Heart left ventricle (tissue), 13 donors: ENCODE data around the gene UMODL1.

ENCODE experiments used
- POLR2A ChIP-seq, 2 donors: fragments of 450-650 bp; IDR thresholded peaks; one replicate each; pipeline ENCODE4 v1.6.1; 2017; ENCODE audit warnings: antibody characterized with exemption in 2 of 2, mild to moderate bottlenecking in 2 of 2, moderate library complexity in 2 of 2
- TF ChIP-seq, protein P1 (sequence below), 12 donors: fragments of 200-600 bp; sonication (generic) in 4 of 12; IDR thresholded peaks; one replicate each; pipeline versions ENCODE4 v1.5.0 to v1.8.0; 2018 to 2022; ENCODE audit warnings: antibody characterized with exemption in 12 of 12, mild to moderate bottlenecking in 5 of 12
- donor health status: ischemic (EF 13 %, LVEDD 7.1; RV severe dilation, severe dysfunction).
- donor health status: DM: no; HTN: yes; CAD: no.
- donor health status: DM: no; HTN: no; CAD: no.
- donor health status: ischemic (EF 25% LVEDD 6.9; RV normal size, moderate dysfunction).
- donor health status: ischemic (EF 25% LVEDD 5.7; RV mildly dilated, moderate dysfunction).
- donor health status: ischemic (EF 35%, LVEDD 5.7; RV mildly dilated, moderate dysfunction).
- donor health status: nonischemic (EF 11% LVEDD 7.7; RV severe dilation, severe dysfunction).
- donor health status: DM: yes; HTN: yes; CAD: no.
- donor health status: PGD.
- donor health status: ischemic (EF 29% LVEDD 5.4; RV normal size, mild dysfunction).
- donor health status: nonischemic (EF 23%, LVEDD 6.1; RV moderate dilation, normal function).

DNA sequence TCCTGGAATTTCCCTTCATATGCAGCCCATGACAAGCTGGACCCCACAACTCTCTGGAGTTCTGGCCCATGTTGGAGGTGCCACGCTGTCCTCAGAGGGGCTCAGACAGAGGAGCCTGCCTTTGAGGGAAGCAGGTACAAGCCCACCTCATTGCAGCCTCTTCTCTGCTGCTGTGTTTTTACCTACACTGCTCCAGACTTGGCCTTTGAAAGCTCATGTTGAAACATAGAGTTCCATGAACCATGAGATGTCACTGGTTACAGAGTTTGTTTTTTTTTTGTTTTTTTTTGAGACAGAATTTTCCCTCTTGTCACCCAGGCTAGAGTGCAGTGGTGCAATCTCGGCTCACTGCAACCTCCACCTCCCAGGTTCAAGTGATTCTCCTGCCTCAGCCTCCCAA is 38.9 kb upstream of the UMODL1 start:
- TF ChIP-seq, protein P1, sequence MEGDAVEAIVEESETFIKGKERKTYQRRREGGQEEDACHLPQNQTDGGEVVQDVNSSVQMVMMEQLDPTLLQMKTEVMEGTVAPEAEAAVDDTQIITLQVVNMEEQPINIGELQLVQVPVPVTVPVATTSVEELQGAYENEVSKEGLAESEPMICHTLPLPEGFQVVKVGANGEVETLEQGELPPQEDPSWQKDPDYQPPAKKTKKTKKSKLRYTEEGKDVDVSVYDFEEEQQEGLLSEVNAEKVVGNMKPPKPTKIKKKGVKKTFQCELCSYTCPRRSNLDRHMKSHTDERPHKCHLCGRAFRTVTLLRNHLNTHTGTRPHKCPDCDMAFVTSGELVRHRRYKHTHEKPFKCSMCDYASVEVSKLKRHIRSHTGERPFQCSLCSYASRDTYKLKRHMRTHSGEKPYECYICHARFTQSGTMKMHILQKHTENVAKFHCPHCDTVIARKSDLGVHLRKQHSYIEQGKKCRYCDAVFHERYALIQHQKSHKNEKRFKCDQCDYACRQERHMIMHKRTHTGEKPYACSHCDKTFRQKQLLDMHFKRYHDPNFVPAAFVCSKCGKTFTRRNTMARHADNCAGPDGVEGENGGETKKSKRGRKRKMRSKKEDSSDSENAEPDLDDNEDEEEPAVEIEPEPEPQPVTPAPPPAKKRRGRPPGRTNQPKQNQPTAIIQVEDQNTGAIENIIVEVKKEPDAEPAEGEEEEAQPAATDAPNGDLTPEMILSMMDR (IDR thresholded peaks at IDR 0.05), result no peak
- no peak for TF ChIP-seq POLR2A (IDR thresholded peaks at IDR 0.05)
